Measurements from ENCODE around the gene HSPE1. TPM values are rescaled to one million over a fixed set of nuclear protein-coding genes. Genes with fewer than 3 reads are reported as not detected.

HSPE1 gene
- polyA plus RNA-seq, 3 donors, result 25.2 to 46.2 (median 44.9) TPM

GRCh38 chr2:197497326-197497725 lies 2.9 kb upstream of the HSPE1 start:
- WGBS (ENCODE audit: insufficient coverage), result no CpG with 5 or more reads among the region's 2 CpGs
- H4K20me1 ChIP-seq (ENCODE audit: insufficient read depth, low read length), result peaks cover 20% of the 10 kb centered on the region
- no peak for DNase-seq
- no peak overlapping the region for H3K4me3 Mint-ChIP-seq
- peaks cover 43 to 47% of the 10 kb centered on the region in 2 donors for H3K36me3 Mint-ChIP-seq
- H3K79me2 ChIP-seq (ENCODE audit: insufficient read depth, low read length), result peaks cover 77% of the 10 kb centered on the region
- H3K9me3 ChIP-seq (replicated peaks in 1 of 2; ENCODE audit: control insufficient read depth in 1 of 2, insufficient read depth in 1 of 2, low read length in 2 of 2), result no peaks in the 10 kb centered on the region
- H3K9ac ChIP-seq (ENCODE audit: insufficient read depth, low read length, poor library complexity, severe bottlenecking), result no peak overlapping the region
- intact Hi-C loops (cut with micrococcal nuclease), result loop anchor here in 1 of 2 donors (10.0 kb wide), 1 partner anchor 73 kb away; no protein-coding TSS in a partner anchor
- peaks cover 22 to 42% of the 10 kb centered on the region in 2 donors for H3K4me1 ChIP-seq (ENCODE audit: control insufficient read depth in 1 of 2, insufficient read depth in 2 of 2, low read length in 2 of 2)
- no peaks in the 10 kb centered on the region for H3K27me3 Mint-ChIP-seq (ENCODE audit: low read depth in 3 of 3)
- no peaks in the 10 kb centered on the region for H3K27me3 ChIP-seq (ENCODE audit: control insufficient read depth in 2 of 2, insufficient read depth in 2 of 2, low read length in 2 of 2)
- H3K36me3 ChIP-seq (replicated peaks in 1 of 2; ENCODE audit: control insufficient read depth in 1 of 2, insufficient read depth in 2 of 2, low read length in 2 of 2), result peaks cover 44 to 62% of the 10 kb centered on the region in 2 donors
- H2AFZ ChIP-seq (ENCODE audit: insufficient read depth, low read depth, low read length, poor library complexity, severe bottlenecking), result no peak overlapping the region
- H3K4me1 Mint-ChIP-seq, result peaks cover 41% of the 10 kb centered on the region
- no peak overlapping the region for H3K4me3 ChIP-seq (replicated peaks in 1 of 3; ENCODE audit: low read depth in 2 of 3, low read length in 3 of 3)
- no peak overlapping the region for H3K4me2 ChIP-seq (replicated peaks; ENCODE audit: extremely low read depth, low read length, poor library complexity, severe bottlenecking)
- no peak overlapping the region for H3K27ac Mint-ChIP-seq
- TF ChIP-seq, protein P1, sequence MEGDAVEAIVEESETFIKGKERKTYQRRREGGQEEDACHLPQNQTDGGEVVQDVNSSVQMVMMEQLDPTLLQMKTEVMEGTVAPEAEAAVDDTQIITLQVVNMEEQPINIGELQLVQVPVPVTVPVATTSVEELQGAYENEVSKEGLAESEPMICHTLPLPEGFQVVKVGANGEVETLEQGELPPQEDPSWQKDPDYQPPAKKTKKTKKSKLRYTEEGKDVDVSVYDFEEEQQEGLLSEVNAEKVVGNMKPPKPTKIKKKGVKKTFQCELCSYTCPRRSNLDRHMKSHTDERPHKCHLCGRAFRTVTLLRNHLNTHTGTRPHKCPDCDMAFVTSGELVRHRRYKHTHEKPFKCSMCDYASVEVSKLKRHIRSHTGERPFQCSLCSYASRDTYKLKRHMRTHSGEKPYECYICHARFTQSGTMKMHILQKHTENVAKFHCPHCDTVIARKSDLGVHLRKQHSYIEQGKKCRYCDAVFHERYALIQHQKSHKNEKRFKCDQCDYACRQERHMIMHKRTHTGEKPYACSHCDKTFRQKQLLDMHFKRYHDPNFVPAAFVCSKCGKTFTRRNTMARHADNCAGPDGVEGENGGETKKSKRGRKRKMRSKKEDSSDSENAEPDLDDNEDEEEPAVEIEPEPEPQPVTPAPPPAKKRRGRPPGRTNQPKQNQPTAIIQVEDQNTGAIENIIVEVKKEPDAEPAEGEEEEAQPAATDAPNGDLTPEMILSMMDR (IDR thresholded peaks at IDR 0.05), result no peak
- H3K9me3 Mint-ChIP-seq, result no peaks in the 10 kb centered on the region
- no peak overlapping the region for H3K27ac ChIP-seq (ENCODE audit: low read depth in 1 of 2, low read length in 2 of 2)

DNA sequence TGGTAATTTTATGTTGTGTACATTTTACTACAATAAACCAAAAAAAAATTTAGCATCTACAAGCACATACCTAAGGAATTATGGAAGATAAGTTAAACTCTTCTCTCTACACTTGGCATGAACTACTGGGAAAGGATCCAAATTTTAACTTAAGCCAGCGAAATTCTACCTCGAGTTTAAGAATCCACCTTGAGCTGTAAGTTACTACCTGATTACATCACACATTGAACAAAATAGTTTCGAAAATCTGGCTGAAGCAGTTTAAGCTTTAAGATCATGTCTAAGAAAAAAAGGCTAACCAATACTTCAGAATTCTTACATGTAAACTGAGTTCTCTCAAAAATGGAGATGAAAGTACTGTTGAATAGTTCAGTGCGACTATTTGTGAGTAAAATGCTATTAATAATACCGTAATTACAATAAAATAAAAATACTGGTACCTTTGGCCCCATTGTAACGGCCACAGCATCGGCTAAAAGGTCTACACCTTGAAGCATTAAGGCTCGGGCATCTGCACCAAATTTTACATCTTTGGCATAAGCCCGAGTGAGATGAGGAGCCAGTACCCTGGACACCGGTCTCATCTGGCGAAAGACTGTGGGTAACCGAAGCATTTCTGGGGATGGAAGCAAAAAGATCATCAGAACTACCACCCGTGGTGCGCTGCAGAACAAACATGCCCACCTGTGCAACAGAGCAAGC lies 1.8 kb upstream of the HSPE1 start:
- peak overlapping the region; percentile 79 for H3K9ac ChIP-seq (ENCODE audit: insufficient read depth, low read length, poor library complexity, severe bottlenecking)
- H3K4me2 ChIP-seq (replicated peaks; ENCODE audit: extremely low read depth, low read length, poor library complexity, severe bottlenecking), result peak overlapping the region; percentile 96
- peaks cover 22 to 42% of the 10 kb centered on the region in 2 donors for H3K4me1 ChIP-seq (ENCODE audit: control insufficient read depth in 1 of 2, insufficient read depth in 2 of 2, low read length in 2 of 2)
- peak overlapping the region; percentile 94 to 96 for H3K4me3 Mint-ChIP-seq
- intact Hi-C loops (cut with micrococcal nuclease), result loop anchor here in 1 of 2 donors (10.0 kb wide), 1 partner anchor 74 kb away; no protein-coding TSS in a partner anchor
- DNase-seq, result no peak
- H3K27ac ChIP-seq (ENCODE audit: low read depth in 1 of 2, low read length in 2 of 2), result peak overlapping the region; percentile 91 to 97
- no peaks in the 10 kb centered on the region for H3K9me3 ChIP-seq (replicated peaks in 1 of 2; ENCODE audit: control insufficient read depth in 1 of 2, insufficient read depth in 1 of 2, low read length in 2 of 2)
- H3K36me3 Mint-ChIP-seq, result peaks cover 38 to 39% of the 10 kb centered on the region in 2 donors
- H2AFZ ChIP-seq (ENCODE audit: insufficient read depth, low read depth, low read length, poor library complexity, severe bottlenecking), result peak overlapping the region; percentile 87
- peak overlapping the region; percentile 91 to 98 (median 94) for H3K27ac Mint-ChIP-seq
- peaks cover 37 to 53% of the 10 kb centered on the region in 2 donors for H3K36me3 ChIP-seq (replicated peaks in 1 of 2; ENCODE audit: control insufficient read depth in 1 of 2, insufficient read depth in 2 of 2, low read length in 2 of 2)
- TF ChIP-seq, protein P1 (IDR thresholded peaks at IDR 0.05), result no peak
- H4K20me1 ChIP-seq (ENCODE audit: insufficient read depth, low read length), result peaks cover 20% of the 10 kb centered on the region
- H3K27me3 Mint-ChIP-seq (ENCODE audit: low read depth in 3 of 3), result no peaks in the 10 kb centered on the region
- H3K4me3 ChIP-seq (replicated peaks in 1 of 3; ENCODE audit: low read depth in 2 of 3, low read length in 3 of 3), result peak overlapping the region; percentile 84 to 95 (median 91)
- no peaks in the 10 kb centered on the region for H3K27me3 ChIP-seq (ENCODE audit: control insufficient read depth in 2 of 2, insufficient read depth in 2 of 2, low read length in 2 of 2)
- no peaks in the 10 kb centered on the region for H3K9me3 Mint-ChIP-seq
- H3K4me1 Mint-ChIP-seq, result peaks cover 42% of the 10 kb centered on the region
- 11% methylated on average over 10 of the region's 14 CpGs for WGBS (ENCODE audit: insufficient coverage)
- peaks cover 83% of the 10 kb centered on the region for H3K79me2 ChIP-seq (ENCODE audit: insufficient read depth, low read length)
